CD4-positive, alpha-beta T cell treated with Interferon alpha-2 for 1 hour (primary cell): ENCODE data around the gene GTF2F1.
A peak's percentile ranks its signal among the peaks of the same experiment; 100 is the strongest.
"Not testable (repeated sequence)": the region's sequence is repeated elsewhere in the genome, so short reads cannot be mapped to it uniquely, and the experiment has no call there.

Source experiments
- DNase-seq, 2 donors: peaks; one replicate each; pipeline ENCODE4 v3.0.0-alpha.2; 2020 to 2022

The GTF2F1 gene

GRCh38 chr19:6381030-6381750 is 11.8 kb downstream of the GTF2F1 start:
- DNase-seq: no peak

GRCh38 chr19:6379744-6380143 is 13.2 kb downstream of the GTF2F1 start:
- no peak for DNase-seq

GRCh38 chr19:6378486-6378885 is 14.5 kb downstream of the GTF2F1 start:
- DNase-seq: no peak

- DNase-seq: no peak
Observed at GRCh38 chr19:6378041-6378440, 14.9 kb downstream of the GTF2F1 start.

- no peak for DNase-seq
Observed at GRCh38 chr19:6376512-6377190, 16.3 kb downstream of the GTF2F1 start.

GRCh38 chr19:6375411-6376010 is 17.5 kb downstream of the GTF2F1 start, which contains the start of gene PSPN:
Gene PSPN, minus strand, starts transcription at chr19:6375933. Its CDS starts 84 bp downstream, at chr19:6375849.
- no peak for DNase-seq

- DNase-seq: no peak
Observed at GRCh38 chr19:6374711-6375410, 18.1 kb downstream of the GTF2F1 start.

GRCh38 chr19:6374161-6374709 is 18.7 kb downstream of the GTF2F1 start:
- DNase-seq: no peak

GRCh38 chr19:6373813-6374108 is 19.2 kb downstream of the GTF2F1 start:
- no peak for DNase-seq

- peak; percentile 98 for DNase-seq
Observed at GRCh38 chr19:6373096-6373812, 19.7 kb downstream of the GTF2F1 start.

GRCh38 chr19:6372594-6373095 is 20.3 kb downstream of the GTF2F1 start, which contains the start of gene ALKBH7:
Gene ALKBH7, plus strand, starts transcription at chr19:6372794. Its CDS starts 27 bp downstream, at chr19:6372821.
- peak; percentile 99 for DNase-seq

- no peak for DNase-seq
Observed at GRCh38 chr19:6364353-6364752, 28.6 kb downstream of the GTF2F1 start.

- DNase-seq: peak in 1 of 2 donors; percentile 62
Observed at GRCh38 chr19:6362351-6362801, 30.6 kb downstream of the GTF2F1 start.

GRCh38 chr19:6362027-6362350 is 31.0 kb downstream of the GTF2F1 start:
- no peak for DNase-seq

- not testable (repeated sequence) for DNase-seq
Observed at GRCh38 chr19:6360857-6361216, 32.1 kb downstream of the GTF2F1 start.

- DNase-seq: not testable (repeated sequence)
Observed at GRCh38 chr19:6360445-6360844, 32.5 kb downstream of the GTF2F1 start.

- no peak for DNase-seq
Observed at GRCh38 chr19:6359568-6360341, 33.2 kb downstream of the GTF2F1 start.

GRCh38 chr19:6358003-6358402 is 35.0 kb downstream of the GTF2F1 start:
- DNase-seq: no peak

GRCh38 chr19:6357174-6357573 is 35.8 kb downstream of the GTF2F1 start:
- no peak for DNase-seq

GRCh38 chr19:6355321-6356040 is 37.5 kb downstream of the GTF2F1 start:
- DNase-seq: not testable (repeated sequence)
